ENCODE data around the gene PLPP4.

The PLPP4 gene

GRCh38 chr10:120466006-120466405 is 9.0 kb downstream of the PLPP4 start:
- H3K27me3 Mint-ChIP-seq, result no peaks in the 10 kb centered on the region
- H3K27ac Mint-ChIP-seq, result no peak overlapping the region
- no peak overlapping the region for H3K4me3 Mint-ChIP-seq
- H3K36me3 Mint-ChIP-seq, result no peaks in the 10 kb centered on the region
- no peaks in the 10 kb centered on the region for H3K9me3 Mint-ChIP-seq (ENCODE audit: low read depth)
- no peaks in the 10 kb centered on the region for H3K4me1 Mint-ChIP-seq (ENCODE audit: low read depth)

- no peak overlapping the region for H3K27ac Mint-ChIP-seq
Measured at GRCh38 chr10:120473593-120473992, 16.6 kb downstream of the PLPP4 start.

DNA sequence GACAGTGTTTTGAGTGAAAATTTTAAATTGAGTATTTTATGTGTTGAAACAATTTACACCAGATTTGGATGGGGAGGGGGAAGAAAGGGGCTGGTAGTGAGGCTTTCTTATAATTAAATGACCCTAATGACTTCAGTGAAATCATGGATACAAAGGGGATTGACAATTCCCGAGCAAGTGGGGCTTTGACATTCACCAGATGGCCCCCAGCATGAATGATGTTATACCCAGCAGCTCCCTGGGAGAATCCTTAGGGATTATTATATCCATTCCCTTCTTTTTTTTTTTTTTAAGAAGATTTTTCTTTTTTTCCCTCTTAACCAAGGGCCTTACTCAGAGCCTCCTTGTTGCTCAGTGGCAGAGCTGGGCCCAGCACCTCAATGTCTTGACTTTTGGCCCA is 17.9 kb downstream of the PLPP4 start:
- no peak overlapping the region for H3K27ac Mint-ChIP-seq
- H3K27me3 Mint-ChIP-seq, result peaks cover 4% of the 10 kb centered on the region
- no peak overlapping the region for H3K4me3 Mint-ChIP-seq
- no peaks in the 10 kb centered on the region for H3K4me1 Mint-ChIP-seq (ENCODE audit: low read depth)
- peaks cover 8% of the 10 kb centered on the region for H3K9me3 Mint-ChIP-seq (ENCODE audit: low read depth)
- H3K36me3 Mint-ChIP-seq, result no peaks in the 10 kb centered on the region

More at GRCh38 chr10:120473593-120473992, 16.6 kb downstream of the PLPP4 start:
- Mint-ChIP-seq H3K9me3 (ENCODE audit: low read depth) (peaks cover 8% of the 10 kb centered on the region), H3K27me3 (no peaks in the 10 kb centered on the region), H3K36me3 (no peaks in the 10 kb centered on the region), H3K4me1 (ENCODE audit: low read depth) (no peaks in the 10 kb centered on the region), H3K4me3 (no peak overlapping the region)

GRCh38 chr10:120475844-120476791 is 19.1 kb downstream of the PLPP4 start:
- Mint-ChIP-seq H3K27ac (no peak overlapping the region), H3K36me3 (no peaks in the 10 kb centered on the region), H3K4me1 (ENCODE audit: low read depth) (no peaks in the 10 kb centered on the region), H3K27me3 (peaks cover 4% of the 10 kb centered on the region), H3K4me3 (no peak overlapping the region), H3K9me3 (ENCODE audit: low read depth) (peaks cover 8% of the 10 kb centered on the region)

- peaks cover 8% of the 10 kb centered on the region for H3K9me3 Mint-ChIP-seq (ENCODE audit: low read depth)
- no peak overlapping the region for H3K27ac Mint-ChIP-seq
- no peak overlapping the region for H3K4me3 Mint-ChIP-seq
- no peaks in the 10 kb centered on the region for H3K36me3 Mint-ChIP-seq
- peaks cover 4% of the 10 kb centered on the region for H3K27me3 Mint-ChIP-seq
- no peaks in the 10 kb centered on the region for H3K4me1 Mint-ChIP-seq (ENCODE audit: low read depth)
Measured at GRCh38 chr10:120477021-120477742, 20.2 kb downstream of the PLPP4 start.

DNA sequence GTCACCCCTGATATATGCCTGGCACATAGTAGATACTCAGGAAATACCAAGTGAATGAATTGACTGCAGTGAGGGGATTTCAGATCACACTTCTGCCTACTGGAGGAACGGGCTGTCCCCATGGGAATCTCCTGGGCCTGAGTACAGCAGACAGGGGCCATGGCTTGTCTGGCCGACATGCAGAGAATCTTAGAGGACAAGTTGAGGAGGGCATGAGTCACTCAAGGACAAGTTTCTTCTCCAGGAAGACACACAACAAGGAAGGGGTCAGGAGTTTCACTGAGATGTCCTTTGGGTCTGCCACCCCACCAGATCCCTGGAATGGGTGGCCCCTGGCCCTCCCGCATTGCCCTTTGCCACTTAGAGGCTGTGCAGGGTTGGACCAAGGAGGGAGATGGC is 20.7 kb downstream of the PLPP4 start:
- Mint-ChIP-seq H3K9me3 (ENCODE audit: low read depth) (peaks cover 2% of the 10 kb centered on the region), H3K4me3 (no peak overlapping the region), H3K27ac (no peak overlapping the region), H3K27me3 (peaks cover 4% of the 10 kb centered on the region), H3K36me3 (no peaks in the 10 kb centered on the region), H3K4me1 (ENCODE audit: low read depth) (no peaks in the 10 kb centered on the region)

GRCh38 chr10:120478386-120478785 is 21.4 kb downstream of the PLPP4 start:
- H3K4me3 Mint-ChIP-seq, result no peak overlapping the region
- no peaks in the 10 kb centered on the region for H3K4me1 Mint-ChIP-seq (ENCODE audit: low read depth)
- H3K9me3 Mint-ChIP-seq (ENCODE audit: low read depth), result no peaks in the 10 kb centered on the region
- peaks cover 4% of the 10 kb centered on the region for H3K27me3 Mint-ChIP-seq
- H3K36me3 Mint-ChIP-seq, result no peaks in the 10 kb centered on the region
- no peak overlapping the region for H3K27ac Mint-ChIP-seq

GRCh38 chr10:120479506-120479905 is 22.5 kb downstream of the PLPP4 start:
- Mint-ChIP-seq H3K36me3 (no peaks in the 10 kb centered on the region), H3K4me1 (ENCODE audit: low read depth) (no peaks in the 10 kb centered on the region), H3K27me3 (peaks cover 4% of the 10 kb centered on the region), H3K27ac (no peak overlapping the region), H3K4me3 (no peak overlapping the region), H3K9me3 (ENCODE audit: low read depth) (no peaks in the 10 kb centered on the region)

DNA sequence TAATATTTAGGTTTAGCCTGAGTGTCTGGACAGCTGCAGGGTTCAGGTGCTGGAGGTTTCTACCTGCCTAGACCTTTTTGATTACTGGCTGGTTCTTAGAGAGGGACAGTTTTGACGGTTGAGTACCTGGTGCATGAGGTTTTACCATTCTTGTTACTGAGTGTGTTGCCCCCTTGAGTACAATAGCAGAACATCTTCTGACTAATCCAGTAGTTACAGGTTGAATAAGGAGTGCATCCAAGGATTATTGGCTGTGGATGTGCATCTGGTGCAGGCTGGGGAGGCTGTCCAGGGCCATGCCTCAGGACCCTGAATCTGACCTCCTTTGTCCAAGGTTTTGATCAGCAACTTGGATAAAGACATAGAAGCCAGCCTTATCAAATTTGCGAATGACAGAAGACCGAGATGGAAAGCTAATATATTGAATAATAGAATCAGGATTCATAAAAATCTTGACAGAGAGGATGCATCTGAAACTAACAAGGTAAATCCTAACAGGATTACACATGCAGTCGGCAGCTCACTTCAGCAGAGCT is 23.1 kb downstream of the PLPP4 start:
- peaks cover 4% of the 10 kb centered on the region for H3K27me3 Mint-ChIP-seq
- H3K27ac Mint-ChIP-seq, result no peak overlapping the region
- no peaks in the 10 kb centered on the region for H3K36me3 Mint-ChIP-seq
- no peaks in the 10 kb centered on the region for H3K4me1 Mint-ChIP-seq (ENCODE audit: low read depth)
- H3K9me3 Mint-ChIP-seq (ENCODE audit: low read depth), result no peaks in the 10 kb centered on the region
- no peak overlapping the region for H3K4me3 Mint-ChIP-seq

GRCh38 chr10:120480848-120481247 is 23.8 kb downstream of the PLPP4 start:
- H3K4me1 Mint-ChIP-seq (ENCODE audit: low read depth), result no peaks in the 10 kb centered on the region
- H3K9me3 Mint-ChIP-seq (ENCODE audit: low read depth), result no peaks in the 10 kb centered on the region
- H3K36me3 Mint-ChIP-seq, result no peaks in the 10 kb centered on the region
- H3K27me3 Mint-ChIP-seq, result peaks cover 4% of the 10 kb centered on the region
- no peak overlapping the region for H3K27ac Mint-ChIP-seq
- no peak overlapping the region for H3K4me3 Mint-ChIP-seq

- H3K36me3 Mint-ChIP-seq, result no peaks in the 10 kb centered on the region
- H3K9me3 Mint-ChIP-seq (ENCODE audit: low read depth), result no peaks in the 10 kb centered on the region
- no peaks in the 10 kb centered on the region for H3K4me1 Mint-ChIP-seq (ENCODE audit: low read depth)
- peaks cover 5% of the 10 kb centered on the region for H3K27me3 Mint-ChIP-seq
- no peak overlapping the region for H3K4me3 Mint-ChIP-seq
- H3K27ac Mint-ChIP-seq, result no peak overlapping the region
Measured at GRCh38 chr10:120483006-120483405, 26.0 kb downstream of the PLPP4 start.

DNA sequence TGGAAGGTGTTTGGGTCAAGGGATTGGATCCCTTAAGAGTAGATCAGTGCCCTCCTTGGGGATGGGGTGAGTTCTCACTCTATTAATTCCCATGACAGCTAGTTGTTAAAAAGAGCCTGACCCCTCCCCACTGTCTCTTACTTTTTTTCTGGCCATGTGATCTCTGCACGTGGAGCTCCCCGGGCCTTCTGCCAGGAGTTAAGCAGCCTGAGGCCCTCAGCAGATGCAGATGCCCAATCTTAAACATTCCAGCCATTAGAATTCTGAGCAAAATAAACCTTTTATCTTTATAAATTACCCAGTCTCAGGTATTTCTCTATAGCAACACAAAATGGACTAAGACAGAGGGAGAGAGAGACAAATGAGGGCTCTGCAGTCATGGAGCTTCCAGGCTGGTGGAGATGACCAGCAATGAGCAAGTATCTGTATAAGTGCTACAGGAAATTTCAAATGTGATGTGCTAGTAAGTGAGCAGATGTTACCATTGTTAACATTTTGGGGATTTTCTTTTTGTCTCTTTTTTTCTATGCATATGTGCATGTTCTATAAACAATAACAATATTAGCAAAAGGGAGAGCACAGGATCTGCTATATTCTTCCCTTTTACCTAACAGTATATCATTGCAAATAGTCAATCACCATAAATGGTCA is 26.7 kb downstream of the PLPP4 start:
- Mint-ChIP-seq H3K36me3 (no peaks in the 10 kb centered on the region), H3K27me3 (peaks cover 5% of the 10 kb centered on the region), H3K9me3 (ENCODE audit: low read depth) (no peaks in the 10 kb centered on the region)

GRCh38 chr10:120485946-120486345 is 28.9 kb downstream of the PLPP4 start:
- Mint-ChIP-seq H3K4me3 (no peak overlapping the region), H3K27ac (no peak overlapping the region), H3K9me3 (ENCODE audit: low read depth) (no peaks in the 10 kb centered on the region), H3K36me3 (no peaks in the 10 kb centered on the region), H3K4me1 (ENCODE audit: low read depth) (no peaks in the 10 kb centered on the region), H3K27me3 (peaks cover 1% of the 10 kb centered on the region)

More for the DNA sequence above, 26.7 kb downstream of the PLPP4 start:
- Mint-ChIP-seq H3K4me1 (ENCODE audit: low read depth) (no peaks in the 10 kb centered on the region), H3K4me3 (no peak overlapping the region), H3K27ac (no peak overlapping the region)

- Mint-ChIP-seq H3K36me3 (no peaks in the 10 kb centered on the region), H3K27me3 (peaks cover 1% of the 10 kb centered on the region), H3K4me1 (ENCODE audit: low read depth) (no peaks in the 10 kb centered on the region), H3K9me3 (ENCODE audit: low read depth) (no peaks in the 10 kb centered on the region), H3K27ac (no peak overlapping the region), H3K4me3 (no peak overlapping the region)
Measured at GRCh38 chr10:120486671-120487205, 29.7 kb downstream of the PLPP4 start.
